Hematopoietic multipotent progenitor cell treated with erythropoietin and hydrocortisone succinate and interleukin-3 and kit ligand, for 4 days (in vitro differentiated cells): ENCODE results near the gene CAMTA1.
"Not testable (repeated sequence)": the region's sequence is repeated elsewhere in the genome, so short reads cannot be mapped to it uniquely, and the experiment has no call there.

Source experiments
- DNase-seq: peaks from one replicate; pipeline ENCODE4 v3.0.0-alpha.2; 2015

The CAMTA1 gene

DNA sequence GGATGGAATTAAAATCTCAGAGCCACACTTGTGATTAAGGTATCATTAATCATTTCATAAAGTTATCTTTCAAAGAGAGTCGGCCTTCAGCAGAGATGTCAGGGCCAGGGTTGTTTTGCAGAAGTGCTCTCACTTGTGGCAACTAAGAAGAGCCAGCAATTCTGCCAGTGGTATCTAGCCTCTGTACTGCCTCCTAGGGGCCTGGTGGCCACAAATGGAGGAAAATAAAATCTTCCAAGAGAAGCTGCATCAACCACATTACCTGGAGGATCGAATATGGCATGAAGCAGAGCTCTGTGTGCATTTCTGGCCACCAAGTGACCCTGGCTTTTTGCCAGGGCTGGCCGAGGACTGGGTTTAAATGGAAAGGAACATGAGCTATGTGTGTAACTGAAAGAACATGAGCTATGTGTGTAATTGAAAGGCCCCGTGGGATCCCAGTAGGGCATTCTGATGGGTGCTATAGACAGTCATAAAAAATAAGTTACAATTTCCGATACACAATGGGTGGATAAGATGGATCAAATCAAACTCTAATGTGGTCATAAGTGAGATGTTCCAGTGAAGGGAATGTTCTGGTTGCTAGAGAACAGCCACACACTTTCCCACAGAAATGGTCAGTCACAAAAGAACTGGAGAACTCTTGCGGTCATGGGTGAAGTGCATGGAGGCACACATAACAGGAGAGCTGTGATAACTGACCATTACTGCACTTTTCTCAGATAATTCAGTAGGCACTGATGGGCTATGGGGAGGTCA is 335.8 kb downstream of the CAMTA1 start:
- DNase-seq = peak; percentile 37

DNA sequence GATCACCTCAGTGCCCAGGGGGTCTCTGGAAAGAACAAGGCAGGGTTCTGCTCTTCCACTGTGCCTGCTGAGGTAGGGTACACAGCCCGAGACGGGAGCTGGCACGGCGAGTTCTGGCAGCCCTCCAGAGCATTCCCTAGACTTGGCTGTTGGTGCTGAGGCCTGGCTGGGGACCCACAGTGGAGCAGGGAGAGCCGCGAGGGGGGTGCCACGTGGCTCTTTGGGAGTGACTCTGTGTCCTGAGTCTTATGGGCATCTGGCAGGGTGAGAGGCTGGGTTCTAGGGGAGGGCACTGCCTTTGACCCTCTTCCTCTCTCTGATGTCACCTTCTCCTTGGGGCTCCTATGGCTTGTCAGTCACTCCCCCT is 336.4 kb downstream of the CAMTA1 start:
- no peak for DNase-seq

DNA sequence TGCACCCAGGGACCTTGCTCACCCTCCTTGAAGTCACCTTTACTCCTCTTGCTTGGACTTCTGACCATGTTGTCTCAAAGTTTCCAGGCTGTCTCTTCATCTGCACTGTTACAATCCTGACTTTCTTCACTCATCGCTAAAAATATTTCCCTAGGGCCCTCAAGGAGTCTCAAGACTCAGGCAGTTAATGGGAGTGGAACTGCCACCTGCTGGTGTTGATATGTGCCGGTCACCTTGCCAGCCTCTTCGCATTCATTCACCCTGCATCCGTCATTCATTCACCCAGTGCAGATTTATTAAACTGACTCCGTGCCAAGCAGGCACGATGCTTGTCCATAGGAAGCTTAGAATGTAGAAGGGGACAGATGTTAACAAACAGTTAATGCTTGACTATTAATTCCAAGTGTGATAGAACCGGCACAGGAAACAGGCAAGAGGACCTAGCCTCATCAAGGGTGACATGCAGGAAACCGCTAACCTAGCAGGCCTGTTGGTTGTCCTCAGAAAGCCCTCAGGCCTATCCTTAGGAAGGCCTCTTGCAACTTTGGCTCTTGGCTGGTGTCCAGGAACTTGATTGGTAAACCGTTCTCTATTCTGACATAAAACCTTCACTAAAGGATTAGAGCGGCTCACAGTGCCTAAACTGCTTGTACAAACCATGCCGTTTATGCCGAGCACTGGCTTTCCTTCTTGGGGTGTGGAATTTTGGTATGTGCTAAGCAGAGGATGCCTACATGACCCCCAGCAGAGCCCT is 342.2 kb downstream of the CAMTA1 start:
- DNase-seq = peak; percentile 86

DNA sequence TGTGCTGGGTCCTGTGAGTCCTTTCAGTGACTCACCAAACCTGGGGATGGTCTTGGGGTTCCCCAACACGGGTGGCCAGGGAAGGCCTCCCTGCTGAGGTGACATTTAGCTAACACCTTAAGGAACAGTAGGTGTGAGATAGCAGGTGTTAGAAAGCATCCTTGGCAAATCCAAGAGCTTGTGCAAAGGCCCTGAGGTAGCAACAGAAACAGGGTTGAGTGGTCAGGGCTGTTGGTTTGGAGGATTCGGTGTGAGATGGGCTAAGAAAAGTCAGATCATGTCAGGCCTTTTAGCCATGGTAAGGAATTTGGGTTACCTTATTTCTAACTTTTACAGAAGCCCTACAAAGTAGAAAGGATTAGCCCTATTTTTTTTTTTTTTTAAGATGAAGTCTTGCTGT is 343.0 kb downstream of the CAMTA1 start:
- DNase-seq = no peak

DNA sequence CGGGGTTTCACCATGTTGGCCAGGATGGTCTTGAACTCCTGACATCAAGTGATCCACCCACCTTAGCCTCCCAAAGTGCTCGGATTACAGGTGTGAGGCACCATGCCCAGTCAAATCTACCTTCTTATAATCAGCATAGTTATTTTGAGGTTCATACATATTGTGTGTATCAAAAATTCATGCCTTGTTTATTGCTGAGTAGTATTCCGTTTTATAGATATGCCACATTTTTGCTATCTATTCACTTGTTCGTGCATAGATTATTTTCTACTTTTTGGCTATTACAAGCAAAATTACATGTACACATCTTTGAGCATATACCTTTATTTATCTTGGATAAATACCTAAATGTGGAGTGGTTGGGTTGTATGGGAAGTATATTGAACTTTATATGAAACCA is 344.9 kb downstream of the CAMTA1 start:
- no peak for DNase-seq

DNA sequence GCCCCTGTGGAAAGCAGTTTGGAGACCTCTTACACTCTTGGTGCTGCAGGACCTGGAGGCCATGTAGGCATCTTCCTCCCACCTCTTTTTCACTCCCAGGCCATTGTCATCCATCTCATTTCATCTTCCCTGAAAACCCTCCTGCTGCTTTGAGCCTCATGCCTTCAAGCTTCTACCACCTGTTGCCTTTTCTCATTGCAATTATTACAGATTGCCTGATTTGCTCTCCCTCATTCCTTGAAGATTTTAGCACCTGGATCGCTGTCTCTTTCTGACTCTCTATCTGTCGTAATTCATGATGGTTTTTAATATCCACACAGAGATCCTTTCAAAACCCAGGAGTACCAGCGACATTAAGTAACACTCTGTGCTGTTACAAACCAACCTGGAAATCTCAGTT is 350.2 kb downstream of the CAMTA1 start:
- DNase-seq = no peak

DNA sequence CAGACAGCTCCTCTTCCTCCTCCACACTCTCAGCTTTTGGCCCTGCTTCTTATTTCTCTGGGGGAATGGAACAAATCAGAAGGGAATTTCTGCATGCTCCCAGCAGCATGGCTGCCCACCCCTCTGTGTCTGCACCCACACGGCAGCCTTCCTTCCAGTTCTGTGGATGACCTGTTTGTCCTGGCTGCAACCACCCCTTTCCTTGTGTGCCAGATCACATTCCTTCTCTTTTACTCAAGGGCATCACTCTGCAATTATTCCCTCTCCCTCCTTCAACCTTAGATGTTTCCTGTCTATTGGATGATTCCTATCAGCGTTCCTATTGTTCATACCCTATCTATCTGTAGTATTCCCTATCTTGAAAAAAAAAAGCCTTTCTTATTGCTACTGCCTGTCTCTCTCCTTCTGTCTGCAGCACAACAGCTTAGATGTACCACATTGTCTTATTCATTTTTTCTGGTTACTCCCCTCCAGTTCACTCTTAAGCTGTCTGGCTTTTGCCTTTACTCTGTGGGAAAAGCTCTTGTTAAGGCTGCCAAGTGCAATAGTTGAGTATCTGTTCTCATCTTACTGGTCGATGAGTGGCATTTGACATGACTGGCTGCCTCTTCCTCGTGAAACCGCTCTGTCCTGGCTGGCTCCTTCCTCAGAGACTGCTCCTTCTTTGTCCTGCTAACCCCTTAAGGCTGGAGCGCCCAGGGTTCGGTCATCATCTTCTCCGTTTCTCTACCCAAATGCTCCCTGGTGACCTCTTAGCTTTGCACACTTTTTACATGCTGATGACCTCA is 351.1 kb downstream of the CAMTA1 start:
- DNase-seq = no peak

DNA sequence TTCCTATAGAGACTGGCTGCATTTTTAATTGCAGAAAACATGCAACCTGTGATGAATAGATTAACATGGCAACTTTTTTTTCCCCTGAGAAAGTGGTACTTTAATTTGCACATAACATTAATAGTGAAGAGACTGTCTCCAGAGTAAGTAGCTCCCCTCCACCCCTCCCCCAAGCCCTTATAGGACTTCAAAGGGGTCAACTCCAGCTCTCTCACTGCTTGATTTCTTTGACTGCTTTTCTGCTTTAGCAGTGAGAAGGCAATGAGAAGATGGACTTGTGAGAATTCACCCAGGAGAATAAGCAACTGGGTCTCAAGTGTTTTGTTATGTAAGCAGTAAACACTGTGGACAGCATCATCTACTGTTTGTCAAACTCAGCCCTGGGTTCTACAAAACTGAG is 355.0 kb downstream of the CAMTA1 start:
- DNase-seq = no peak

DNA sequence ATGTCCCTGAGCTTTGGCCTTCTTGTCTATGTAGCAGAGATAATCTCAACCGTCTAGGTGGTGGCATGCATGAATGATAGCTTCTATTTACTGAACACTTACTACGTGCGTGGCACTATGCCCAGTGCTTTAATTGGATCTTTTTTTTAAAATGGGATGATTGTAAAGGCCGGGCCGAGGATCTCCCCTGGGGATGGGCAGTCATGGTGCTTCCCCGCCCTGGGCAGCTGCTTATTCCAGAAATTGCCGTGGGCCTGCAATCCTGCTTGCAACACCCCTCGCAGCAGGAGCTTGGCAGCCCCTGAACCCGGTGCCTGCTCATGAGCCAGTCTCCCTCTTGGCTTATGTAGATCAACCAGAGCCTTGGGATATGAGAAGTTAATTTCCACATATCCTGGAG is 360.7 kb downstream of the CAMTA1 start:
- no peak for DNase-seq

DNA sequence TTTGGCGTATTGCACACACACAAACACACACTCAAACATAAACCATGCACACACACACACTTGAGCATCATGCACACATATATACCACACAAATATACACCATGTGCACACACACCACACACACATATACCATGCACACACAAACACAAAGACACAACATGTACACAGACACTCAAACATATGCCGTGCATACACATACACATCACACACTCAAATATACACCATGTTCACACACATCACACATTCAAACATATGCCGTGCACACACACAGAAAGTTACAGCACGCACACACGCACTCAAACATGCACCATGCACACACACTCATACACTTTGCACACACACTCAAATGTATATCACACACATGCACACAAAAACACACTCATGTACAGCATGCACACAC is 361.5 kb downstream of the CAMTA1 start:
- DNase-seq = no peak

DNA sequence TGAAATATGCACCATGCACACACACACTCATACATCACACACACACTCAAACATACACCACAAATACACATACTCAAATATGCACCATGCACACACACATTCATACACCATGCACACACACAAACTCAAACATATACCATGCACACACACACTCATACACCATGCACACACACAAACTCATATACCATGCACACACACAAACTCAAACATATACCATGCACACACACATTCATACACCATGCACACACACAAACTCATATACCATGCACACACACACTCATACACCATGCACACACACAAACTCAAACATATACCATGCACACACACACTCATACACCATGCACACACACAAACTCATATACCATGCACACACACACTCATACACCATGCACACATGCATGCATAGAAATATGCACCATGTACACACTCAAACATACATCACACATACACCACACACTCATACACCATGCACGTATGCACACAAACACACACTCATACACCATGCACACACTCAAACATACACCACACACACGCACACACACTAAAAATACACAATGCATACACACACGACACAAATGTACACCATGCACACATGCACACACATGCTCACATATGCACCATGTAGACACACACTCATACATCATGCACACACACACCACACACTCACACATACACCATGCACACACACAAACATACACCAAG is 362.5 kb downstream of the CAMTA1 start:
- DNase-seq = not testable (repeated sequence)

DNA sequence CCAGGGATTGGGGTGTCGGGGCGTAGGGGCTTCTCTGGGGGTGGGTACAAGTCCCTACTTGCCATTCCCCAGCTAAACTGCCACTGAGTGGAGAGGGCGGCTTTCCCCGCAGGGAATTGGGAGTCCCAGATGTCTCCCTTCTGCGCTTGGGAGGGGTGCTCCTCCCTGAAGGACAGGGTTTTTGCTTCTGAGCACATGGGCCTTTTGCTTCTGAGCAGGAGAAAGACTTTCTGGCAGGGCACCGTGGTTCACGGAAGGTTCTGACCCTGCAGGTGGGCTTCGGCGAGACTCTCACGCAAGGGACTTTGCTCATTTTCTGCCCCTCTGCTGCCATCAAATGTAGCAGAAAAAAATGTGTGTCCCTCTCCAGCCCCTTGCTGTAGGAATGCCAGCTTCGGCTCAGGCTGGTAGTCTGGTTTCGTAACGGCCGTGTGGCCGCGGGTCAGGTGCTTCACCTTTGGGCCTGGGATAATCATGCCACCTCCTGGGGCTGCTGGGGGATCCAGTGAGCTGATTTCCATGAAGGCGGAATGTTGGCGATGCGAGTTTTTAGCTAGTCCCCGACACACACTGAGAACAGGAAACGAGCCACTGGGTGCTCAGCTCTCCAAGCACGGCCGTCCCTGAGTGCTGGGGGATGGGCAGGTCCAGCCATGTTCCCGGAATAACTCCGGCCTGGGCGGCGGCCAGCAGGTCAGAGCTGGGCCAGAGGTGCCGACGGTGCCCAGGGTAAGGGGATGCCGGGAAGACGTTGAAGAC is 364.0 kb downstream of the CAMTA1 start:
- no peak for DNase-seq

DNA sequence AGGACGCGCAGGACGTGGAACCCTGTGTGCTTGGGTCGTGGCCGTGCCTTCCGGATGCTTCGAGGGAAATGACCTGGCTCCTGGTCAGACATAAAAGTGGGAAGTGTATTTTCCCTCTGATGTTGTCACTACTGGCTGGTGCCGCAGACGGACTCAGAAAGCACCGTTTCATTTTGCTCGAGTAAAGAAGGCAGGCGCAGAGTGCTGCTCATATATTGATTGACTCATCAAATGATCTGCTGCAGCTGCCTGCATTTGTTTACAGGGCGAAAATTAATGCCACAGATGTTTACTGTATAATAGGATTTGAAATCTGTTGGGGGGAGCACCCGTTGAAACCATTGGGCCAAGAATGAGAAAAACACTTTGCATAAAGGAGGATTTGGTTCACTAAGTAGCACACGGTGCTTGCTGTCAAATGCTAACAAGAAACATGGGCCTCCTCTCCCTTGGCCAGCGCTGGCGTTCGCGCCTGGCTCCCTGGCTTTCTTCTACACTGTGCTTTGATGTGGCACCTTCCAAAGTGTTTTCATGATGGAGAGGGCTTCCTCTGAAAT is 365.5 kb downstream of the CAMTA1 start:
- no peak for DNase-seq

DNA sequence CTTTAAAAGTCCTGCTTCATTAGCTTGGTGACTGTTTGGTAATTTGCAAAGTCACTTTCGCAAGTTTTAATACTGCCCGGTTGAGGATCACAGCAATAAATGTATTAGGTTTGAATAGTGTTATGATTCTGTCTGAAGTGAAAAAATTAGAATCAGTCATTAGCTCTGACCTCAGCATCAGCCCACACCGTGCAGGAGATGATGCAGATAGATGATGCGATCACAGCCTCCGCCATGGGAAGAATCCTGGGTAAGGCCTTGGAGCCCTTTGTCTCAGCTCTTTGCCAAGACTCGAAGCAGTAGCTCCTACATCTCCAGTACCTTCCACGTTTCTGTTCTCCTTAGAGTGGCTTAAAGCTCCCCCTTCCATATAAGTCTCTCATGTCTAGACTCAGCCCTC is 366.7 kb downstream of the CAMTA1 start:
- no peak for DNase-seq

DNA sequence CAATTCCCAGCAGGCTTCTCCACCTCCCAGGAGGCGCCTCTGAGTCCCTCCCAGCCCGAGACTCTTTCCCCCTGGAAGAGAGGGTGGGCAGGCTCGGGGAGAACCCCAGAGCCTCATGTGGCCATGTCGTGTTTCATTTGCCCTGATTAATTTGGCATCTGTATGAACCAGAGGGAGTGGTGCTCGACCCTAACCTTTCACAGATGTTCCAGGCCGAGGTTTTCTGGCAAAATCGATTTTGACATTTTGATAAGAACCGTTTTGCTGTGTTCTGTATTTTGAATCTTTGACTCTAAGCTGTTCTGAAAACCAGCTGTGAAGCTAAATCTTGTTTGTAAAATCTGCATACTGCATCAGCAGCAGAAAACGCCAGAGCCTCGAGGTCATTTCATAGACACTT is 367.4 kb downstream of the CAMTA1 start:
- no peak for DNase-seq

DNA sequence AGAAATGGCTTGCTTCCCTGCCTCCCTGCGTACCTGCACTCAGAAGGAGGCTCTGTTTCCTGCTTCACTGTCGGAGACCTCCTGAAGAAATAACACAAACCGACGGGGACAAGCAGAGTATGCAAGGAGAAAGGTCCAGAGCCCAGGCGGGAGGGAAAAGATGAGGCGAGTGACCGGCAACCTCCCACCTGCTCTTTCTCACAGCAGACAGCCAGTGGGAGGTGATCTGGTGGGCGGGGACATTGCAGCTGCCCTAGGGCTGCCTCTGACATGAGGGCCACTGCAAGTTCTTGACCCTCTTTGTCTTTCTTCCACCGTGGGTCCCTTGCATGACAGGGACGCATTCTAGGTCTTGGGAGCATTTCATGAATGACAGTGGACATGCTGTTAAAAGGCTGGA is 368.2 kb downstream of the CAMTA1 start:
- DNase-seq = no peak

DNA sequence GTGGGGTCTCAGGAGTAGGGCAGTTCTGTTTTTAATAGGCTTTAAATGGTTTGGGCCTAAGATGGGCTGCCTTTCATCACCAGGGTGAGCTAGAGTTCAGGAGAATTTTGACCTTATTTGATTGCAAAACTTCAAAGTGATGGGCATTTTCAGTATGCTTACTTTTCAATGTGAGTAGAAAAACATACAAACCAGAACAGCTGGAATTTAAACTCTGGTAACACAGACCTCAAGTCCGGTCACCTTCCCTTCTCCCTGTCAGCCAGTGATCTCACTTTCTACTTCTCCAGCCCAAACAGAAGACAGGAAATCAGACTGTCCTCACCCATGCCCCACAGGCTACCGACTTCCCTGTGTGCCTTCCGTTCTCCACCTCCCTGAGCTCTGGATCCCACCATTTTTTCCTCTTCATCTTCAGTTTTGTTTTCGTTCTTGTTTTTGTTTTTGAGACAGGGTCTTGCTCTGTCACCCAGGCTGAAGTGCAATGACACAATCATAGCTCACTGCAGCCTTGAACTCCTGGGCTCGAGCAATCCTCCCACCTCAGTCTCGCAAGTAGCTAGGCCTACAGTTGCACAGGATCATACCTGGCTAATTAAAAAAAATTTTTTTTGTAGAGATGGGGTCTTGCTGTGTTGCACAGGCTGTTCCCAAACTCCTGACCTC is 374.0 kb downstream of the CAMTA1 start:
- DNase-seq = no peak

DNA sequence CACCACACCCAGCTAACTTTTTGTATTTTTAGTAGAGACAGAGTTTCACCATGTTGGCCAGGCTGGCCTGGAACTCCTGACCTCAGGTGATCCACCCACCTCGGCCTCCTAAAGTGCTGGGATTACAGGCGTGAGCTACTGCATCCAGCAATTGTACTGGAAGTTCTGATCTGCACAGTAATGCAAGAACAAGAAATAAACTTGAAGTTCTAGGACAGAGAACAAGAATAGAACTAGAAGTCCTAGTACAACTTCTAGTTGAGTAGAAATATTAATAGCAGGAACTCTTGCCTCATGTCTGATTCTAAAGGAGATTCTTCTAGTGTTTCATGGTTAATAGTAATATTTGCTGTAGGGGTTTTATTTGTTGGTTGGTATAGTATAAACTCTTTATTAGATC is 383.3 kb downstream of the CAMTA1 start:
- not testable (repeated sequence) for DNase-seq

DNA sequence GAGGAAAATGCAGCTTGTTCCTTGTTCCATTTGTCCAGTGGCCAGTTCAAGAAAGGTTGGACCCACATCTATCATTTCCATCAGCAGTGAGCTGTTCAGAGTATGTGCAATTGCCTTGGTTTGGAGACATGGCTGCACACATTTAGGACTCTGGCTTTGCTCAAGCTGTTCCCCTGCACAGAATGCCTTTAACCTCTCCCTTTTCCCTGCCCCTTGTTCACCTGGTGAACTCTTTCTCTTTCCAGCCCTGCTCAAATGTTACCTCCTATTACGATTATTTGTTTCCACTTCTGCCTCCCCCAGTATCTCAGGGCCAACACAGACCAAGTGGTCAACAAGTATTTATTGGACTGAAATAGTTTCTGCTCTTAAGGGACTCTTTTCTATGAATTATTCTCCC is 385.9 kb downstream of the CAMTA1 start:
- no peak for DNase-seq

DNA sequence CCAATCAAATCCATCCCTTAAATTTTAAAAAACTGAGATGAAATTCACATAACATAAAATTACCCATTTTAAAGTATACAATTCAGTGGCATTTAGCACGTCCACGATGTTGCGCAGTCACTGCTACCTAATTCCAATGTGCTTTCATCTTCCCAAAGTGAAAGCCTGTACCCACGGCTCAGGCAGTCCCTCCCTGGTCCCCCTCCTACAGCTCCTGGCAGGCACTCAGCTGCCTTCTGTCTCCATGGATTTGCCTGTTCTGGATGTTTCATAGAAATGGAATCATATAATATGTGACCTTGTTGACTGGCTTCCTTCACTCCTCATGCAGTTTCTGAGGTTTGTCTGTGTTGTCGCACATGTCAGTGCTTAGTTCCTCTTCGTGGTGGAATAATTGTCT is 386.3 kb downstream of the CAMTA1 start:
- DNase-seq = no peak

DNA sequence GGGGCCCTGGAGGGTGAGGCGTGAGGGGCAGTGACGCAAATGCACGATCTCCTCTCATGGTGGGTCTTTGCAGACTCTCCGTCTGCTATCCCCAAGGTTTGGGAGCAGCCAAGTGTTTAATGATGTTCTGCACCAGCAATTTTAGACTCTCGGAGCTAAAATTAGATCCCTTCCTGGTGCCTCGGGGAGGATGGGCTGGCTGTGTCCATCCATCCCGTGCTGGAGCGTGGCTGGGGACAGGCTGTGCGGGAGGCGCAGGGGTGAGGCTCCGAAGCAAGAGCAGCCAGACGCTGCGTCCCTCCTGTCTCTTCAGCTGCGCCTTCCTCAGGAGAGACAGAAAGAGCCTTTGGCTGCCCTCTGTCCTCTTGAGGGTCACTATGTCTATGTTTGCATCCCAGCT is 387.6 kb downstream of the CAMTA1 start:
- DNase-seq = no peak

DNA sequence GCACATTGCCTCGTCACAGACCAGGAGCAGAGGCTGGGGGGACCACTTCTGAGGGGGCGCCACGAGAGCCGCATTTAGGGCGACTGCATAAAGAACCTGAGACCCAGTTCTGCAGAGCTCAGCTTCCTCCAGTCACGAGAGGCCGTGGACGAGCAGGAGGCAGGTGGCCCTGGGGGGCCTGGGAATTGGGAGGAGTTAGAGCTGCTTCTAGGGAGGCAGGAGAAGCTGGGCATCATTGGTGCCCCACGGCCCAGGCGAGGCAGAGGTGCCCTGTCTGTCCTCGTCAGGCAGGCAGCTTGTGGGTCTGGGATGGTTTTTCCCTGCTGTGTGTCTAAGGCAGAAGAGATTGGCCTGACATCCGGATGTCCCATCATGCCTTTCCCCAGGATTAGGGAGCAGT is 389.3 kb downstream of the CAMTA1 start:
- DNase-seq = no peak
